GM19238 (cell line): Measurements from ENCODE around the gene ATAD3A.
"Not testable (repeated sequence)": the region's sequence is repeated elsewhere in the genome, so short reads cannot be mapped to it uniquely, and the experiment has no call there.

Experiments
- DNase-seq: peaks from one replicate; pipeline ENCODE4 v3.0.0; 2011; ENCODE audit warnings: low spot score; ENCODE audit not compliant: insufficient read length

Gene ATAD3A

DNA sequence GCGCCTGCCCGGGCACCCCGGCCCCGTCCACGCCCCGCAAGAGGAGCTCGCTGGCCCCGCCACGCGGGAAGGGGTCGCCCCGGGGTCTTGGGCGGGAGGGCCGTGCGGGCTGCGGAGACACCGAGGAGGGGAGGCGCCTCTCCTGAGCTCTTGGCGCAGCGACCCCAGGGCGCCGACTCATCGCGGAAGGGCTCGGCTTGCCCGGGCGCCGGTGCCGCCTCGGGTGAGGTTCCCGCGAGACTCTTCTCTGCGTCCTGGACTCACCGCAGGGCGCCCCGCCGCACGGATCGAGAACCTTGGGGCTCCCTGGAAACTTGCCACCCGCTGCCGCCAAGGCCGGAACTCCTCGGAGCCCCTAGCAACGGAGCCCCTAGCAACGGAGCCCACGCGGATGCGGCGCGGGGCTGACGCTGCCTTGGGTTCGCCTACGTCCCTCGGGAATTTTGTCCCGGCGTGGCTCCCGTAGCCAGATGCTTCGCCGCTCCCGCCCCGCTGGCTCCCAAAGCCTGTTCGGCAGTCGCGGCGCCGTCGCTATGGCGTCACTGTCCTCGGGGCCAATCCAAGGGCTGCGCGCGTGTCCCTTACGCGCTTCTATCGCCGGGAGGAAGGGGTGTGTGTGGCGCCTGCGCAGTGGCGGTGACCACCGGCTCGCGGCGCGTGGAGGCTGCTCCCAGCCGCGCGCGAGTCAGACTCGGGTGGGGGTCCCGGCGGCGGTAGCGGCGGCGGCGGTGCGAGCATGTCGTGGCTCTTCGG is at the start of gene ATAD3A:
Gene ATAD3A (plus strand): TSS at position 630 of the 753 bp plus-strand sequence. CDS start 107 bp downstream, at position 737.
- DNase-seq = peak; percentile 99

- DNase-seq = no peak
Measured at GRCh38 chr1:1462318-1462966, 49.5 kb upstream of the ATAD3A start.

- DNase-seq = no peak
Measured at GRCh38 chr1:1463312-1463711, 48.6 kb upstream of the ATAD3A start.

DNA sequence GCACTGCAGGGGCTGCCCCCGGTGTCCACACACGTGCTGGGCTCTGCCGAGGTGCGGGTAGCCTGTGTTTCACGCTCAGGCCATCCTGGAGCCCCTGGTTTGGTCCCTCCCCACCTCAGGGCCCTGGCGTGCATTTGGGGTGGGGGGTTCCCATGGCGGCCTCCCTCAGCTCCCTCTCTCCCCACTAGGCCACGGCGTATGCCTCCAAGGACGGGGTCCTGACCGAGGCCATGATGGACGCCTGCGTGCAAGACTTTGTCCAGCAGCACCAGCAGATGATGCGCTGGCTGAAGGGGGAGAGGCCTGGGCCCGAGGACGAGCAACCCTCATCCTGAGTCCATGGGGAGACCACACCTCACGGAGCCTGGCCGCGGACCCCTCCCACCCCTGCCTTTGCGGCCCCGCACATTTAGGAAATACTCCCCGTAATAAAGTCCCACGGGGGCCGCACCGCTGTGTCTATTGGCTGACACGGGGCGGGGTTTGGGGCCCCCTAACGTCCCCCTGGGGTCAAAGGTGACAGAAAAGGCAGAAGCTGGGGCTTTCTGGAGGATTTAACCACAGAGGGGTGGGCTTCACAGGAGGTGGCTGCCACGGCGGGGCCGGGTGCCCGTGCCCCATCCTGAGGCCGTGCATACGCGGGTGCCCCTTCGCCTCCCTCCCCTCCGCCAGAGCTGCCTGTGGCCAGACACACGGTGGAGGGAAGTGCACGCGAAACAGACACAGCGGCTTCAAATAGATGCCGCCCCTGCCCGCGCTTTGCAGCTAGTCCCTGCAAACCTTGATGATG is 43.6 kb upstream of the ATAD3A start:
- DNase-seq = not testable (repeated sequence)

GRCh38 chr1:1470626-1471388 is 41.2 kb upstream of the ATAD3A start:
- no peak for DNase-seq

- peak; percentile 97 for DNase-seq
Measured at GRCh38 chr1:1471389-1472052, 40.4 kb upstream of the ATAD3A start, which contains the start of gene ATAD3B. TSS of gene ATAD3B (plus strand) at chr1:1471765. CDS start at chr1:1471885, 120 bp downstream.

- DNase-seq = not testable (repeated sequence)
Measured at GRCh38 chr1:1472053-1472876, 39.7 kb upstream of the ATAD3A start.

GRCh38 chr1:1476011-1476410 is 36.0 kb upstream of the ATAD3A start:
- not testable (repeated sequence) for DNase-seq

DNA sequence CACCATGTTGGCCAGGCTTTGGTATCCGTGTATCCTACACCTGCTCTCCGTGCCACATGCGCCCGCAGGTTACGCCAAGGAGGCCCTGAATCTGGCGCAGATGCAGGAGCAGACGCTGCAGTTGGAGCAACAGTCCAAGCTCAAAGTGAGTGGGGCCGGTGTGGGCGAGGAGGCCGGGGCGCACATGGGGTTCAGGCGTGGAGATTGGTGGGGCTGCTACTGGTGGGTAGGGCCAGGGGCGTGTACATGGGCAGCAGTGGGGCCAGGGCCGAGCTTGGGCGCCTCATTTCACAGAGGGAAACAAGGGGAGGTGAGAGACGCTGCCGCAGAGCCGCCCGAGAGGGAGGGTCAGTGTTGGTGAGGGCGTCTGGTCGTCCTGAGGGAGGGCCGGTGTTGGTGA is 34.8 kb upstream of the ATAD3A start:
- DNase-seq = no peak

GRCh38 chr1:1479547-1480487 is 32.1 kb upstream of the ATAD3A start:
- DNase-seq = no peak

DNA sequence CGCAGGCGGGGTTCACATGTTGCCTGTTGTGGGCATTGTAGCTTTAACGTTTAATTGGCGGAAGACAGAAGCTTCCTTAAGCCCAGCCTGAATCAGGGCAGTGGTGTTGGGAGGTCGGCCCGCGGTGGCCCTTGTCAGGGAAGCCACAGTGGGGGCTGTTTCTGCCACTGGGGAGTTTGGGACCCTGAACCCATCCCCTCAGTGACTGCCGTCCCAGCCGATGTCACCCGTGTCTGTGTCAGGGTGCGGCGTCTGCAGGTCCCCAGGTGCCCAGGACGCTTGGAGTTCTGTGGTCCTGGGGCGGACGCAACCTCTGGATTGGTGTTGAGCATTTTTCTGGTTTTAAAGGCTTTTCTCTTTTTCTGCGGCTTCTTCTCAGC is 31.5 kb upstream of the ATAD3A start:
- not testable (repeated sequence) for DNase-seq

- DNase-seq = not testable (repeated sequence)
Measured at GRCh38 chr1:1481811-1482210, 30.2 kb upstream of the ATAD3A start.

- DNase-seq = no peak
Measured at GRCh38 chr1:1482856-1483255, 29.1 kb upstream of the ATAD3A start.

DNA sequence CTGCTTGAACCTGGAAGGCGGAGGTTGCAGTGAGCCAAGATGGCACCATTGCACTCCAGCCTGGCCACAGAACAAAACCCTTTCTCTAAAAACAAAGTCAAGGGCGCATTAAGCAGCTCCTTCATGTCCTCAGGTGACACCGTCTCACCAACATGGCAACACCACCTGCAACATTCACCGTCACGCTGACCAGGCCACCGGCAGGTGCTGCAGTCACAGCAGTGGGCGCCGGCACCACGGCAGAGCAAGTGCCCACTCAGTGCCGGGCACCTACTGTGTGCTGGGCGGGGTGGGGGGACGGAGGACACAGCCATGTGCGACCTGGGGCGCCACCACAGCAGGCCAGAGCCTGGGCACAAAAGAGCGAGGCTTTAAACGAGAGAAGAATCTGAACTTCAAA is 28.2 kb upstream of the ATAD3A start:
- DNase-seq = no peak

DNA sequence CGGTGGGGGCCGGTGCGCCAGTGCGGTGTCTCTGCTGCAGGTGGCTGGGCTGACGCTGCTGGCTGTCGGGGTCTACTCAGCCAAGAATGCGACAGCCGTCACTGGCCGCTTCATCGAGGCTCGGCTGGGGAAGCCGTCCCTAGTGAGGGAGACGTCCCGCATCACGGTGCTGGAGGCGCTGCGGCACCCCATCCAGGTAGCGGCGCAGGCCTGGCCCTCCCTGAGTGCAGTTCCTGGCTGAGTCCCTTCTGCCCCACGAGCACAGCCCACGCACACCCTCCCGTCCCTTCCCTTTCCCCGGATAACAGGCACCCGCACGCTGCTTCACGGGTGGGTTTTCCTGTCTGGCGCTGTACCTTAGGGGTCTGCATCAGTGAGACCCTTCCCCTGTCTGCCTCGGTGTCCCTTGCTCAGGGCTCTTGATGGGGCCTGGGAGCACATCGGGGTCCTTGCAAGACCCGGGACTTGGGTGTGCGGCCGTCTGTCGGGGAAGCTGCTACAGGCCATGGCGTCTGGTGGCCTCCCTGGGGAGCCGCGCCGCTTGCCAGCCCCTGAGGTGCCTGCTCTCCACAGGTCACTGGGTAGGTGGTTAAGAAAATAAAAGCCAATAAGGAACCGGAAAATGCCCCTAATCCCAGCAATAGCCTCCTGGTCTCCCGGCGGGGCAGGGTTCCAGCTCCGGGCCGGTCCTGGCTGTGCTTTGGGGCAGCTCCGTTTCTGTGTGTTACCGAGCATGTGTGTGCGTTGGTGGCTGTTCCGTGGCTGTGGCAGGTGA is 26.8 kb upstream of the ATAD3A start:
- not testable (repeated sequence) for DNase-seq

DNA sequence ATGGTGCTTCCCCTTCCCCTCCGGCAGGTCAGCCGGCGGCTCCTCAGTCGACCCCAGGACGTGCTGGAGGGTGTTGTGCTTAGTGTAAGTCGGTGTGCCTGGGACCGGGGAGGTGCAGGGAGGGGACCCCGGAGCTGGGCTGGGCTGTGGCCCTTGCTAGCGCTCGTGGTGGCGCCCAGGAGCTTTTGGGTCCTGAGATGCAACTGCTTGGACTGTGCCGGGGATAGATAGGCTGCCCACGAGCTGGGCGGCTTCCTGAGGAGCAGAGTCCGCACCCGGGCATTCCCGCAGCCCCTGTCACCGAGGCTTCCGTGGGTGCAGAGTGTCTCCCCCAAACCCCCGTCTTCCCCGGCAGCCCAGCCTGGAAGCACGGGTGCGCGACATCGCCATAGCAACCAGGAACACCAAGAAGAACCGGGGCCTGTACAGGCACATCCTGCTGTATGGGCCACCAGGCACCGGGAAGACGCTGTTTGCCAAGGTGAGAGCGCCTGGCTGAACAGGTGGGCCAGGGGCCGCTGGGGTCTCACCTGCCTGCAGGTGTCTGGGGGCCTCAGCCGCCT is 26.1 kb upstream of the ATAD3A start:
- DNase-seq = not testable (repeated sequence)

DNA sequence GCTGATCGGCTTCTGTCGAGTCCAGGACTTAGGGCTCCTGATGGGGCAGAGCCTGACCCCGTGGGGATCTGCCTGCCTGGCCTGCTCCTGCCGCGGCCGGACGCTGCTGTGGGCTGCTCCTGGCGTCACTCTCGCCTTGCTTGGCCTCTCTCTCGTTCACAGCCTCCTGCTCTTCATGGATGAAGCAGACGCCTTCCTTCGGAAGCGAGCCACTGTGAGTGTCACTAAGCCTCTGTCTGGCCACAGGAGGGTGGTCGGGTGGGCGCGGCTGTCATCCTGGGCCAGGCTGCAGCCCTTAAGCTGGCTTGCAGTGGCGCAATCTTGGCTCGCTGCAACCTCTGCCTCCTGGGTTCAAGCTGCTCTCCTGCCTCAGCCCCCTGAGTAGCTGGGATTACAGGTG is 24.3 kb upstream of the ATAD3A start:
- no peak for DNase-seq

GRCh38 chr1:1489231-1489630 is 22.7 kb upstream of the ATAD3A start:
- no peak for DNase-seq
